Middle frontal gyrus (tissue), 1 donor: ENCODE data around the gene ADGRG2.
"Not testable (repeated sequence)": the region's sequence is repeated elsewhere in the genome, so short reads cannot be mapped to it uniquely, and the experiment has no call there.

ENCODE experiments used
- DNase-seq: peaks from one replicate; pipeline ENCODE4 v3.0.0-alpha.2; 2015; ENCODE audit warnings: low spot score; ENCODE audit errors: extremely low spot score

Gene ADGRG2

DNA sequence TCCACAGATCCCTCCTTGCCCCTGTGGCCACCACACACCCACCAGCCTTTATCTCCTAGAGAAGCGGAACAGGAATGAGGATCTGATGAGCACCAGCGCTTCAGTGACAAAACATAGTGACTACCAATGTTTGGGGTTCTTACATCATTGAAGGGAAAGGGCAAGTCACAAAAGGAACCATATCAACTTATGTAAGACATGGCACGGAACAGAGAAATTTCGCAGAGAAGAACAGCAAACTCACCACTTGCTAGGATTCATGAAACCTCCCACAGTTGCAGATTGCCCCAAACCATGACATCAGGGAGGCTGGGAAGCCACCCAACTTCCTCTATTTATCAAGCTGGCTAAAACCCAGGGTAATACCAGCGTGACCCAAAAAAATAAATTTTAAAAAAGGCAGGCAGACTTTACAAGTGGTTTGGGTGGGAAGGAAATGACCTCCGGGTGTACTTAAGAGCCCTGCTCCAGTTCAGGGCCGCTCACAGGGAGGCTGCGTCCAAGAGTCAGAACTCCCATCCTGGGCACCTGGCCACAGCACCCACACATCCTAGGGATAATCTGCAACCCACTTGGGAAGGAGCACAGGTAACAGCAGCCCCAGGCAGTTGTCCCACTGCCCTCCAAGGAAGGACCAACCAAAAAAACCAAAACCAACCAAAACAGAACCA lies 36.0 kb downstream of the ADGRG2 start:
- DNase-seq: no peak

DNA sequence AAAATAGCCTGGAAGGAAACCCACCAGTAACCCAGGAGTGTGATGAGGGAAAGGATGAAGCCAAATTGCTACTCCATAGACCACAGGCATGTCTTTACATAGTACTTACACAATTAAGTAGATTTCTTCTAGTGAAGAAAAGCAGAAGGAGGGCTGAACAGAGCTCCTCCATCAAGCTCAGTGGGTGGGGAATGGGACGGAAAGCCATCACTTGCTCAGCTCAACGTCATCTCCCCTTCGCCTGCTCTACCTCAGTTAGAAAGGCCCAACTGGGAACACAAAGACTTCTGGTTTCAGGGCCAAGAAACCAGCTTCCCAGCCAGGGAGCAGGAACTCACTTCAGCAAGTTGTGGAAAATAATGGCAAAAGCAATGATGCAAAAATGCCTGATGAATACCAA lies 36.6 kb downstream of the ADGRG2 start:
- no peak for DNase-seq

DNA sequence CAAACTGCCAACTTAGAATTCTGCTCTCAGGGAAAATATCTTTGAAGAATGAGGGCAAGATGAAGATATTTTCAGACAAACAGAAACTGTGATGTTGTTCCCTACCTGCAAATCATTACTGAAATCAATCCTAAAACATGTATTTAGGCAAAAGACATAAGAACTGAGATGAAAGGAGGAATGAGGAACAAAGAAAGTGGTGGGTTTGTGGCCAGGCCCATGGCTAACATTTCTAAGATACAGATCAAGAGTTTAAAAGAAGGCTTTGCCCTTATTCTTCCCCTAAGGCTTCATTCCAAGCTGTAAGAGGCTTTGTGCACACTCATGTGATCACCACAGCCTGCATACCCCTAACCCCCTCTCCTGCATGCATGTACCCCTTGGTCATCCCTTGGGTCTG lies 46.5 kb downstream of the ADGRG2 start:
- DNase-seq: no peak

- DNase-seq: no peak
Measured at GRCh38 chrX:19072372-19072771, 49.9 kb downstream of the ADGRG2 start.

- DNase-seq: no peak
Measured at GRCh38 chrX:19070555-19070994, 51.7 kb downstream of the ADGRG2 start.

GRCh38 chrX:19066987-19067386 lies 55.3 kb downstream of the ADGRG2 start:
- not testable (repeated sequence) for DNase-seq

GRCh38 chrX:19065535-19065934 lies 56.7 kb downstream of the ADGRG2 start:
- no peak for DNase-seq

DNA sequence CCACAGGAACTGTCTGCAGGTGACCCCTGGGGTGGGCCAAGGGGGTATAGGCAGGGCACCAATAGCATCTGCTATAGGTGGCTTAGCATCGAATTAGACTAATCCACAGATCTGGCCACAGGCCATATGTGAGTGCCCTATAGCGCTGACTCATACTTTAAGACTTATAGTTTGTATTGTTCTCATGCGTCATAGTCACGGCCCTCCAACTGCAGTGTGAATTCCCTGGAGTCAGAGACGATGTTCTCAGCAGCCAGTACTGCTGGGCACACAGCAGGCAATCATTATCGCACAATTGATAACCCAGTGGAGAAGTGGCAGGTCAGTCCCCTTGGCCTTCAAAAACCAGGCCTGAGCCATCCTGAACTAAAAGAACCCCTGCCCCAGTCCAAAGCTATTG lies 58.1 kb downstream of the ADGRG2 start:
- no peak for DNase-seq

- DNase-seq: no peak
Measured at GRCh38 chrX:19063030-19063429, 59.2 kb downstream of the ADGRG2 start.

DNA sequence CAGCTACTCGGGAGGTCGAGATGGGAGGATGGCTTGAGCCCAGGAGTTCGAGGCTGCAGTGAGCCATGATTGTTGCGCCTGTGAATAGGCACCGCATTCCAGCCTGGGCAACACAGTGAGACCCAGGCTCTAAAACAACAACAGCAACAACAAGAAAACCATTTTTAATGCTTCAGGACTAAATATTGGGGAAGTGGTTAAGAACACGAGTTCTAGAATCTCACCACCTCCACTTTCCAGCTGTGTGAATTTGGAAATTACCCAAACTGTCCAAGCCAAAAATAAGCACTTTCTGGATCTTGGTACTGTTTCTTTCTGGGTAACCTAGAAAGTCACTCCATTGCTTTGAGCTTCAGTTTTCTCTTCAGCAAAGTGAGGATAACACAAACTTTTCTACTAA lies 63.2 kb downstream of the ADGRG2 start:
- DNase-seq: no peak

DNA sequence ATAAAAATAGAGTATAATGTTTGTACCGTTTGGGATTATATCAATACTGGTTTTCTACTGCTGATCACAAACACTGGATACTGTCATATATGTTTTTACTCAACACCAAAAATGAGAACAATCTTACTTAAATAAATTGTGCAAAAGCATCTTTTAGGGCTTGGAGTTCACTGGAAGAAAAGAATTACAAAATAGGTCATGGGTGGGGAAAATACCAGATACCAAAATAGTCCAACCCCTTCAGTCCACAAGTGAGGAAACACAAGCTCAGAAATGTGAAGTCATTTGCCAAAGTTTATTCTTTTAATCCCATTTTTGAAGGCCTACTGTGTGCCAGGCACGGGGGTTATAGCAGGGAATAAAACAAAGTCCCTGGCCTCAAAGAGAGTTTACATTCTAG lies 64.4 kb downstream of the ADGRG2 start:
- no peak for DNase-seq

- no peak for DNase-seq
Measured at GRCh38 chrX:19049110-19049509, 73.2 kb downstream of the ADGRG2 start.

DNA sequence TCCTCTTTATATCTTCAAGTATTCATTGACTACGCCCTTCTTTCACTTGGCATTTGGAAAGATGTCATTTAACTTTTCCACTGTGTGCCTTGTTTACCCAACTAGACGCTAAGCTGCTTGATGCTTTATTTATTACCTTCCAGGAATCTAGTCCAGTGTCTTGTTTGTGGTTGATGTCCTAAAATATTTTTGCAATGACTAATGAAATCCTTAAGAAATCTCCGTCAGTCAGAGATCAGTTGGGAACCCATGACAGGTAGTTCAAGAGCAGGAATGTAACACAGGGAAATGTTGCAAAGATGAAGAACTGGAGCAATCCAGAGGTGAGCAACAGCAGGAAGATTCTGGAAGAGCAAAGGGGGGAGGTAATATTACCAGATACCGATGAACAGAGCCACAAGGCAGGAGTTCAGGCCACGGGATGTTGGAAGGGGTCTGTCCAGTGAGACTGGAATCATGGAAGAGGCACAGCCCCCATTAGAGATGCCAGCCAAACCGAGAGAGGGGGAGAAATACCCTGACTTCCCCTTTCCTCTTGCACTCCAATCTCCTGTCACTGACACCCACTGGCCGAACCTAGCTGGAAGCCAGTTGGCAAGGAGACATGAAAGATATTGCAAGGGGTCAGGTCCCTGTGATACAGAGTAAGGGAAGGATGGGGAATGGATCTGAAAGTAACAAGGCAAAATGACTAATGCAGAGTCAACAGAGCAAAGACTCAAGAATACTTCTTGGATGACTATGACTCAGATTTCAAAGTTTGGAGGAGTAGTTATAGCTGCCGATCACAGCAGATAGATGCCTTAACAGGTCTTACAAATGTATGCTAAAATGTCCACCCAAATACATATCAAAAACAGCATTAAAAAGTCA lies 75.7 kb downstream of the ADGRG2 start:
- DNase-seq: no peak

- no peak for DNase-seq
Measured at GRCh38 chrX:19040373-19040772, 81.9 kb downstream of the ADGRG2 start.

DNA sequence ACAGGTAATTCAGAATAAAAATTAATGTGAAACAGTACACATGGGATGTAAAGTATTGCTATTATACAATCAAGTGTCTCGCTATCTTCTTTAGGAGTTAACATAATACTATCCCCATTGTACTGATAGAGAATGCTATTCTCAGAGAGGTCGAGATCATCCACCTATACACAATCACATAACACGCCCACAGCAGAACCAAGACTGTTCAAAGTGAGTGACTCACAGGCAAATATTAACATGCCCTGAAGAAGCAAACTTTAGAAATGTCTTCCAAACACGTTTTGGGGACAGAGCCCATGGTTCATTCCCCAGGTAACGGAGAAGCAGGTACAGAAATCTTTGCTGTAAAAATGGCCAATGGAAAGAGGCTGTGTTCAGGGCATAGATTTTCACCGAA lies 88.2 kb downstream of the ADGRG2 start:
- no peak for DNase-seq

DNA sequence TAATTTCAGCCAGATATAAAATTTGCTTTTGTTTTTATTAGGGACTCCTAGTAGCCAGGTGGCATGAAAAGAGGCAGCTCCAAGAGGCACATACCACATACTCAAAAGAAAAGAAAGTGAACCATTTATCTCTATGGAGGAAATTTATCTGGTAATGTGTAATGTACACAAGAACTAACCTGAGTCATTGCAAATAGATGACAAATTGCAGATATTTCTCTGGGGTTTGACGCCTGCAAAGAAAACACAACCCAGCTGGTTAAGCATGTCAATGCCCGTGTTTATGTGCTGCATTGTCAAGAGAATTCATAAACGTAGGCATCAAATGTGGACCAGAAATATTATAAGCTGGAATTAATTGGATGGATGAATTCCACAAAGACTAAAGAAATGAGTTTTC lies 91.5 kb downstream of the ADGRG2 start:
- no peak for DNase-seq

DNA sequence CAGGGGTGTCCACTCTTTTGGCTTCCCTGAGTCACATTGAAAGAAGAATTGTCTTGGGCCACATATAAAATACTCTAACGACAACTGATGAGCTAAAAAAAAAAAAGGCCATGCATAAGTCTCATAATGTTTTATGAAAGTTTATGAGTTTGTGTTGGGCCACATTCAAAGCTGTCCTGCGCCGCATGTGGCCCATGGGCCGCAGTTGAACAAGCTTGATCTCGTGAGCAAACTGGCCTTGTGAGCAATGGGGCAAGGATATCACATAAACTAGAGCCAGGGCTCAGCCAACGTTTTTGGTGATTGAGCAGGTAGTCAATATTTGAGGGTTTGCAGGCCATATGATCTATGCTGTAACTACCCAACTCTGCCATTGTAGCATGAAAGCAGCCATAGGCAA lies 93.7 kb downstream of the ADGRG2 start:
- DNase-seq: no peak

GRCh38 chrX:19024366-19024765 lies 97.9 kb downstream of the ADGRG2 start:
- DNase-seq: no peak

GRCh38 chrX:19019996-19020395 lies 102.3 kb downstream of the ADGRG2 start:
- DNase-seq: no peak

DNA sequence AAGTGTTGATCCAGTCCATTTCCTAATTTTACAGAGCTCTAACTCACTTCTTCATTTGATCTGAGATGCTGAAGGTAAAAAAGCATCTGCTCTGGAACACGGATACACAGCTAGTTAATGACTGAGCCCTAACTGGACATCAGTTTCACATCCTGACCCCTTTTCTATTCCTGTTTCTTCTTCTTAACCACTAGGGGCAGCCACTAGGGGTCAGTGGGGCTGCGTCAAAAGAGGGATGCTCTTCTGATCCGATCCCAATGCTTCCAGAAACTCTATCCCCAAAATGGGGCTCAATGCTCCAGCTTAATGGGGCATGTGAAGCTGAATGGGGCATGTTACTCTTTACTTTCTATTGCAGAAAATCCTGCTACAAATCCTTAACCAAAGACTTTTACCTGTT lies 105.0 kb downstream of the ADGRG2 start:
- DNase-seq: no peak

GRCh38 chrX:19016614-19017013 lies 105.7 kb downstream of the ADGRG2 start:
- DNase-seq: not testable (repeated sequence)

- DNase-seq: no peak
Measured at GRCh38 chrX:19007868-19008267, 114.4 kb downstream of the ADGRG2 start.

DNA sequence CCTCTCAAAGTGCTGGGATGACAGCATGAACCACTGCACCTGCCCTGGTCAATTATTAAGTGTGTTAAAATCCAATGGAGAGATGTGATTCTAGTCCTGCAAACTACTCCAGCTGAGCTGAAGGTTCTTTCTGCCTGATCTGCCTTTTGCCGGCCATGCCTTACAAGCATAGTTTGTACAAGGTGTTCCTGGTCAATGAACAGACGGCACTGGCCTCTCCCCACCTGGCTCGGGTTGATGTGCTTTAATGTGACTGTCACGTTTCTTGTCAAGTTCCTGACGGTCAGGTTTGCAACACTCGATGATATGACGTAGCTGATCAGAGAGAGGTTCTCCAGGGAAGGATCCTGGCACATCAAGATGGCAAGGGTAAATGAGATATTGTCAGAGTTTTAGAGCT lies 115.3 kb downstream of the ADGRG2 start:
- no peak for DNase-seq
